ENCODE measurements around the gene RSPO3. TPM values are rescaled to one million over a fixed set of nuclear protein-coding genes. Genes with fewer than 3 reads are reported as not detected.
A peak's percentile ranks its signal among the peaks of the same experiment; 100 is the strongest.

RSPO3 gene
- total and polyA plus RNA-seq, 7 donors = 12.6 to 32.1 (median 27.4) TPM

GRCh38 chr6:127124680-127125079 is 6.2 kb downstream of the RSPO3 start:
- Histone ChIP-seq H3K27me3 (ENCODE audit: insufficient read depth in 3 of 3, low read length in 2 of 3) (peaks cover 0 to 16% (median 0%) of the 10 kb centered on the region in 3 donors), H3K4me1 (peaks cover 36% of the 10 kb centered on the region), H3K9me3 (no peaks in the 10 kb centered on the region), H3K27ac (no peak overlapping the region), H3K4me3 (no peak overlapping the region), H3K36me3 (ENCODE audit: insufficient read depth in 1 of 2, low read depth in 1 of 2) (no peaks in the 10 kb centered on the region)
- ATAC-seq (no peak), DNase-seq (no peak)
- intact Hi-C loops (cut with DNase I) = loop anchor here (5.0 to 10.0 kb wide), 7 partner anchors 68 to 1090 kb away; partner anchors contain the start of gene RNF146 (in 1 of the 2)
- TF ChIP-seq, protein P1, sequence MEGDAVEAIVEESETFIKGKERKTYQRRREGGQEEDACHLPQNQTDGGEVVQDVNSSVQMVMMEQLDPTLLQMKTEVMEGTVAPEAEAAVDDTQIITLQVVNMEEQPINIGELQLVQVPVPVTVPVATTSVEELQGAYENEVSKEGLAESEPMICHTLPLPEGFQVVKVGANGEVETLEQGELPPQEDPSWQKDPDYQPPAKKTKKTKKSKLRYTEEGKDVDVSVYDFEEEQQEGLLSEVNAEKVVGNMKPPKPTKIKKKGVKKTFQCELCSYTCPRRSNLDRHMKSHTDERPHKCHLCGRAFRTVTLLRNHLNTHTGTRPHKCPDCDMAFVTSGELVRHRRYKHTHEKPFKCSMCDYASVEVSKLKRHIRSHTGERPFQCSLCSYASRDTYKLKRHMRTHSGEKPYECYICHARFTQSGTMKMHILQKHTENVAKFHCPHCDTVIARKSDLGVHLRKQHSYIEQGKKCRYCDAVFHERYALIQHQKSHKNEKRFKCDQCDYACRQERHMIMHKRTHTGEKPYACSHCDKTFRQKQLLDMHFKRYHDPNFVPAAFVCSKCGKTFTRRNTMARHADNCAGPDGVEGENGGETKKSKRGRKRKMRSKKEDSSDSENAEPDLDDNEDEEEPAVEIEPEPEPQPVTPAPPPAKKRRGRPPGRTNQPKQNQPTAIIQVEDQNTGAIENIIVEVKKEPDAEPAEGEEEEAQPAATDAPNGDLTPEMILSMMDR (IDR thresholded peaks at IDR 0.05) = no peak

- intact Hi-C loops (cut with DNase I) = loop anchor here (10.0 kb wide), 4 partner anchors 137 to 1093 kb away; partner anchors contain the start of gene RNF146 (in 1 of the 2)
- no peak for DNase-seq
- WGBS, 3 donors = 84 to 94% (median 85%) methylated on average over 1 of the region's 1 CpG
- TF ChIP-seq, protein P1 (IDR thresholded peaks at IDR 0.05) = no peak
- Histone ChIP-seq H3K36me3 (ENCODE audit: insufficient read depth in 1 of 2, low read depth in 1 of 2) (no peaks in the 10 kb centered on the region), H3K4me1 (peaks cover 19% of the 10 kb centered on the region), H3K27me3 (ENCODE audit: insufficient read depth in 3 of 3, low read length in 2 of 3) (no peaks in the 10 kb centered on the region), H3K9me3 (no peaks in the 10 kb centered on the region), H3K4me3 (no peak overlapping the region), H3K27ac (no peak overlapping the region)
- ATAC-seq = no peak
These were observed 9.6 kb downstream of the RSPO3 start for GRCh38 chr6:127128066-127128465.

GRCh38 chr6:127129251-127129650 is 10.8 kb downstream of the RSPO3 start:
- Histone ChIP-seq H3K4me1 (peaks cover 19% of the 10 kb centered on the region), H3K36me3 (ENCODE audit: insufficient read depth in 1 of 2, low read depth in 1 of 2) (no peaks in the 10 kb centered on the region), H3K4me3 (no peak overlapping the region), H3K27ac (peak overlapping the region; percentile 12), H3K27me3 (ENCODE audit: insufficient read depth in 3 of 3, low read length in 2 of 3) (no peaks in the 10 kb centered on the region), H3K9me3 (no peaks in the 10 kb centered on the region)
- ATAC-seq (no peak), DNase-seq (no peak)
- 67 to 70% (median 69%) methylated on average over 4 of the region's 4 CpGs for WGBS, 3 donors
- TF ChIP-seq, protein P1 (IDR thresholded peaks at IDR 0.05) = no peak
- intact Hi-C loops (cut with DNase I) = loop anchor here (10.0 kb wide), 4 partner anchors 136 to 1094 kb away; partner anchors contain the start of gene RNF146 (in 1 of the 2)

GRCh38 chr6:127131275-127131674 is 12.8 kb downstream of the RSPO3 start:
- DNase-seq (no peak), ATAC-seq (no peak)
- TF ChIP-seq, protein P1 (IDR thresholded peaks at IDR 0.05) = no peak
- H3K4me3 ChIP-seq = no peak overlapping the region
- no peaks in the 10 kb centered on the region for H3K9me3 ChIP-seq
- H3K27ac ChIP-seq = no peak overlapping the region
- intact Hi-C loops (cut with DNase I) = no loop called here
- peaks cover 18% of the 10 kb centered on the region for H3K4me1 ChIP-seq
- H3K36me3 ChIP-seq (ENCODE audit: insufficient read depth in 1 of 2, low read depth in 1 of 2) = no peaks in the 10 kb centered on the region
- H3K27me3 ChIP-seq (ENCODE audit: insufficient read depth in 3 of 3, low read length in 2 of 3) = no peaks in the 10 kb centered on the region
- WGBS, 3 donors = 63 to 71% (median 65%) methylated on average over 3 of the region's 3 CpGs

GRCh38 chr6:127131772-127132376 is 13.4 kb downstream of the RSPO3 start:
- H3K9me3 ChIP-seq = no peaks in the 10 kb centered on the region
- no peaks in the 10 kb centered on the region for H3K27me3 ChIP-seq (ENCODE audit: insufficient read depth in 3 of 3, low read length in 2 of 3)
- H3K4me1 ChIP-seq = peaks cover 17% of the 10 kb centered on the region
- no peak overlapping the region for H3K27ac ChIP-seq
- no peak overlapping the region for H3K4me3 ChIP-seq
- TF ChIP-seq, protein P1 (IDR thresholded peaks at IDR 0.05) = no peak
- ATAC-seq (no peak), DNase-seq (no peak)
- intact Hi-C loops (cut with DNase I) = no loop called here
- no peaks in the 10 kb centered on the region for H3K36me3 ChIP-seq (ENCODE audit: insufficient read depth in 1 of 2, low read depth in 1 of 2)

All from psoas muscle (tissue), 8 donors.